GM12865 (cell line): ENCODE measurements around the gene RAB27A.

Experiments used
- DNase-seq: peaks from one replicate; pipeline ENCODE4 v3.0.0; 2010; ENCODE audit warnings: low read depth
- H3K4me3 ChIP-seq: 2 replicates; pipeline ENCODE4 v1.5.1; 2011; ENCODE audit warnings: mild to moderate bottlenecking, low read depth, low read length, control low read depth
- TF ChIP-seq, protein P1 (sequence below): IDR thresholded peaks from 2 replicates; pipeline ENCODE4 v1.5.1; 2011; ENCODE audit warnings: low read length, control low read depth, low read depth, inconsistent platforms; ENCODE audit not compliant: insufficient read depth; ENCODE audit errors: missing control alignments

The RAB27A gene

DNA sequence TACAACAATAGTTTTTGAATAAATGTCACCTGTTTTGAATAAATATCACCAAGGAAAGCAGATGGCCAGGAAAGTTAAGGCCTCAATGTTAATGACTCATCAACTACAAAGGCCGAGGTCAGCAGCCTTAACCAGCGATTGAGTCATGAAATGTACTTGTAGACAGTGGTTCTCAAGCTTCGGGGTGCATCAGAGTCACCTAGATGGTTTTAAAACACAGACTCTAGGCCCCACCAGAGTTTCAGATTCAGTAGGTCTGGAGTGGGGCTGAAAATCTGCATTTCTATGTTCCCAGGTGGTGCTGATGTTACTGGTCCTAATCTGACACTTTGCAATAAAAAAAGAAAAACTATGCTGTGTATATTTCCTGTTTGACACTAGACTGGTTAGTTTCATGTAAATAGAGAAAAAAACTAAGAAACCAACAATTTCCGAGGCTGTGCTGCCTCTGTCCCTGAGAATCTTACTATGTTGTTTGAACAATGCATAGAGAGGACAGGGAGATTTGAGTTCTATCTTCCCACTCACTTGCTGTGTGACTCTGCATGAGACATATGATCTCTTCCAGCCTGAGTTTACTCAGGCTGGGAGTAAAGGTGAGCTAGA, 9.8 kb downstream of the RAB27A start:
- H3K4me3 ChIP-seq, result no peak overlapping the region
- TF ChIP-seq, protein P1, sequence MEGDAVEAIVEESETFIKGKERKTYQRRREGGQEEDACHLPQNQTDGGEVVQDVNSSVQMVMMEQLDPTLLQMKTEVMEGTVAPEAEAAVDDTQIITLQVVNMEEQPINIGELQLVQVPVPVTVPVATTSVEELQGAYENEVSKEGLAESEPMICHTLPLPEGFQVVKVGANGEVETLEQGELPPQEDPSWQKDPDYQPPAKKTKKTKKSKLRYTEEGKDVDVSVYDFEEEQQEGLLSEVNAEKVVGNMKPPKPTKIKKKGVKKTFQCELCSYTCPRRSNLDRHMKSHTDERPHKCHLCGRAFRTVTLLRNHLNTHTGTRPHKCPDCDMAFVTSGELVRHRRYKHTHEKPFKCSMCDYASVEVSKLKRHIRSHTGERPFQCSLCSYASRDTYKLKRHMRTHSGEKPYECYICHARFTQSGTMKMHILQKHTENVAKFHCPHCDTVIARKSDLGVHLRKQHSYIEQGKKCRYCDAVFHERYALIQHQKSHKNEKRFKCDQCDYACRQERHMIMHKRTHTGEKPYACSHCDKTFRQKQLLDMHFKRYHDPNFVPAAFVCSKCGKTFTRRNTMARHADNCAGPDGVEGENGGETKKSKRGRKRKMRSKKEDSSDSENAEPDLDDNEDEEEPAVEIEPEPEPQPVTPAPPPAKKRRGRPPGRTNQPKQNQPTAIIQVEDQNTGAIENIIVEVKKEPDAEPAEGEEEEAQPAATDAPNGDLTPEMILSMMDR, result no peak
- DNase-seq, result peak; percentile 97

DNA sequence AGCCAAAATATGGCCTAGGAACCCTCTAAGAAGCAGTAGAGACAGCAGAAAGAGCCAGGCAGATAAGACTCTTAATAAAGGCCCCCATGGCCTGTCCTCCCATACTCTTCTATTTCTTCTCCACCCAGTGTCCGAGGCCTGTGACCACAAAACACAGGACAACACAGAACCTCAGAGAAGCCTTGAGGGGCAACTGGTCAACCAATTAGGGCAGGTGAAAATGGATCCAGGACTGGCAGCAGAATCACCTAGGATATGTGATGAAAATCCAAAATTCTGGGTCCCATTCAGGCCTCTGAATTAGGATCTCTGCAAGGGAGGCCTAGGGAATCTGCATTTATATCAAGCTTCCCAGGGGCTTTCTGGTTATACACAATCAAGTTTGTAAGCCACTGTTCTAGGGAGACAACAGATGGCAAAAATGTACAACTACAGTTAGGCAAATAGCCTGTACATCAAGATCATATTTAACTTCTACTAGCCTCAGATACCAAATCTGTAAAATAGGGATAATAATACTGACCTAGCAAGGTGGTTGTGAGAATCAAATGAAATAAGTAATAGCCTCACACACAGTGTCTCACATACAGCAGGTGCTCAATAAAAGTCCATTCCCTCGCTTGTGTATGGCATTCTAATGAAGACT, 10.4 kb downstream of the RAB27A start:
- H3K4me3 ChIP-seq, result no peak overlapping the region
- DNase-seq, result no peak
- TF ChIP-seq, protein P1, result no peak

DNA sequence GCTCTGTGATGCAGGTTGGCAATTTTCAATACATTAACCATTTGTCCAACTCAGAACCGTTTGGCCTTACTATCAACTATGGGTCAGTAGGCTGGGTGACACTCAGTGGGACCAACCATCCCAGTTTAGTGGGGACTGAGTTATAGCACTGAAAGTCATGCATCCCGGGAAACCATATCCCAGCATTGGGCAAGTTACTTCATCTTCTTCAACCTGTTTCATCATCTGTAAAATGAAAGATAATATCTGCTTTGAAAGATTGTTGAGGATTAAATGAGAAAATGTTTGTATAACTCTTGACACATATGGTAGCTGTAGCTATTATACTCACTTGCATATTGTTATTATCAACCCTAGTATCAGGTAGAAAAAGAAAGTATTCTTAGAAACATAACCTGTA, 11.9 kb downstream of the RAB27A start:
- TF ChIP-seq, protein P1, result no peak
- H3K4me3 ChIP-seq, result no peak overlapping the region
- no peak for DNase-seq

DNA sequence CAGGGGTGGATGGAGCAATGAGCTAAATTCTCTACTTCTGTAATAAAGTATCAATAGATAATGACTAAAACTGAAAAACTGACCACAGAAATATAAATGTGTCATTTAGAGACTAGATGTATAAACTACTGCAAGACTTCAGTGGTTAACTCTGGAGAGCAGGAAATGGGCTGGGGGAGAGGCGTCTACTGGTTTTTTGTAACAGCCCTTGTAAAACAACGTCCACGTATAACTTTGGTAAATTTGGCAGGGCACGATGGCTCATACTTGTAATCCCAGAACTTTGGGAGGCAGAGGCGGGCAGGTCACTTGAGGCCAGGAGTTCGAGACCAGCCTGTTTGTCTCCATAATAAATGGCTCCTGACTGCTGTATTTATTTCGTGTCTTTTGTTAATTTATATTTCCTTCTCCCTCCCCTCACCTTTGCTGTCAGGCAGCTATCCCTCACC, 12.5 kb downstream of the RAB27A start:
- H3K4me3 ChIP-seq, result no peak overlapping the region
- TF ChIP-seq, protein P1, result no peak
- DNase-seq, result peak; percentile 93

DNA sequence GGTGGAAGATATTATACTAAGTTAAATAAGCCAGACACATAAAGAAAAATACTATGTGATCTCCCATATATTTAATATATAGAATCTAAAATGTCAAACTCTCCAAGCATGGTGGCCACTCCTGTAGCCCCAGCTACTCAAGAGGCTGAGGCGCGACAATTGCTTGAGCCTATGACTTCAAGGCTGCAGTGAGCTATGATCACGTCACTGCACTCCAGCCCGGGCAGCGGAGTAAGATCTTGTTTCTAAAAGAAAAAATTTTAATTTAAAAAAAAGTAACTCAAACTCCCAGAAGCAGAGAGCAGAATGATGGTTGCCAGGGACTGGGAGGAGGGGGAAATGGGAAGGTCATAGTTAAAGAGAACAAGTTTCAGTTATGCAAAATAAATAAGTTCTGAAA, 13.3 kb downstream of the RAB27A start:
- H3K4me3 ChIP-seq, result no peak overlapping the region
- TF ChIP-seq, protein P1, result no peak
- no peak for DNase-seq

DNA sequence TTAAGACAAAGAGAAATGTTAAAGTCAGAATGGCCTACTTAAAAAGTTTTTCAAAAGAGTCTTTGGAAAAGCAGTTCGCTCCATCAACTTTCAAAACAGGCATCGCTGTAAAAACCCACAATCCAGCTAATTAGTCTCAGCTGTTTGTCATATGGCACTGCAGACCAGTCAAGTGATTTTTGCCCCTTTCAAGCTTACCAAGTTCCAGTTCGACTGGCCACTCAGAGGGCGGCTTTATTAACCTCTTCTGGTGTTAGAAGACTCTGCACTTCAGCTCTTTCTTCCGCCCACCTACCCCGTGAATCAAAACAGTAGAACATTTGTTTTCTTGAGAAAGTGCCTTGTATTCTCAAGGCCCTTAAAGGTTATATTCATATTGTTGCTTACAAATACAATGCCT, 19.3 kb downstream of the RAB27A start:
- DNase-seq, result no peak
- H3K4me3 ChIP-seq, result no peak overlapping the region
- TF ChIP-seq, protein P1, result no peak
